ENCODE measurements around the gene CCDC32. TPM values are rescaled to one million over a fixed set of nuclear protein-coding genes. Genes with fewer than 3 reads are reported as not detected.
A peak's percentile ranks its signal among the peaks of the same experiment; 100 is the strongest.

Gene CCDC32
- total and polyA plus RNA-seq, 7 donors = 21.4 to 55.3 (median 37.1) TPM

- TF ChIP-seq EP300 (IDR thresholded peaks at IDR 0.05) = no peak
- TF ChIP-seq POLR2AphosphoS5 (IDR thresholded peaks at IDR 0.05) = no peak
- TF ChIP-seq CTCF (IDR thresholded peaks at IDR 0.05) = no peak
- TF ChIP-seq POLR2A (IDR thresholded peaks at IDR 0.05) = no peak
- intact Hi-C loops (cut with DNase I) = loop anchor here (10.0 kb wide), 1 partner anchor 381 kb away; the partner anchor contains the start of gene VPS18
- WGBS, 2 donors = 92% methylated on average over 5 of the region's 5 CpGs
These were observed 51.2 kb downstream of the CCDC32 start for GRCh38 chr15:40513609-40514008.

GRCh38 chr15:40512440-40512839 lies 52.4 kb downstream of the CCDC32 start:
- no peak overlapping the region for H3K27ac ChIP-seq
- H3K27me3 ChIP-seq = no peaks in the 10 kb centered on the region
- WGBS, 2 donors = 95 to 96% methylated on average over 2 of the region's 2 CpGs
- intact Hi-C loops (cut with DNase I) = loop anchor here (10.0 kb wide), 1 partner anchor 382 kb away; the partner anchor contains the start of gene VPS18
- no peaks in the 10 kb centered on the region for H3K9me3 ChIP-seq
- no peak overlapping the region for H3K4me3 ChIP-seq
- H3K4me1 ChIP-seq = peaks cover 0 to 14% (median 7%) of the 10 kb centered on the region in 4 donors
- DNase-seq = no peak
- H3K36me3 ChIP-seq = no peaks in the 10 kb centered on the region
- TF ChIP-seq POLR2A (IDR thresholded peaks at IDR 0.05) = no peak
- TF ChIP-seq EP300 (IDR thresholded peaks at IDR 0.05) = no peak
- TF ChIP-seq CTCF (IDR thresholded peaks at IDR 0.05) = no peak
- TF ChIP-seq POLR2AphosphoS5 (IDR thresholded peaks at IDR 0.05) = no peak

More at GRCh38 chr15:40513609-40514008, 51.2 kb downstream of the CCDC32 start:
- Histone ChIP-seq H3K36me3 (no peaks in the 10 kb centered on the region), H3K27ac (no peak overlapping the region), H3K4me3 (no peak overlapping the region), H3K4me1 (peaks cover 0 to 13% (median 7%) of the 10 kb centered on the region in 4 donors), H3K27me3 (no peaks in the 10 kb centered on the region), H3K9me3 (no peaks in the 10 kb centered on the region)
- no peak for DNase-seq

GRCh38 chr15:40511472-40512133 lies 53.2 kb downstream of the CCDC32 start:
- Histone ChIP-seq H3K36me3 (no peaks in the 10 kb centered on the region), H3K27me3 (no peaks in the 10 kb centered on the region), H3K4me1 (peaks cover 0 to 23% (median 13%) of the 10 kb centered on the region in 4 donors), H3K9me3 (no peaks in the 10 kb centered on the region), H3K4me3 (peak overlapping the region; percentile 41 to 63 (median 61)), H3K27ac (peak overlapping the region in 3 of 4 donors; percentile 4 to 40 (median 24))
- intact Hi-C loops (cut with DNase I) = loop anchor here (10.0 kb wide), 1 partner anchor 383 kb away; the partner anchor contains the start of gene VPS18
- DNase-seq = peak; percentile 81
- TF ChIP-seq POLR2A (IDR thresholded peaks at IDR 0.05) = no peak
- no peak for TF ChIP-seq EP300 (IDR thresholded peaks at IDR 0.05)
- TF ChIP-seq POLR2AphosphoS5 (IDR thresholded peaks at IDR 0.05) = no peak
- TF ChIP-seq CTCF (IDR thresholded peaks at IDR 0.05) = no peak
- 1 to 2% methylated on average over 61 of the region's 61 CpGs for WGBS, 2 donors

- intact Hi-C loops (cut with DNase I) = loop anchor here (10.0 kb wide), 1 partner anchor 384 kb away; the partner anchor contains the start of gene VPS18
These were observed 53.8 kb downstream of the CCDC32 start for GRCh38 chr15:40511093-40511471.

More at GRCh38 chr15:40511093-40511471, 53.8 kb downstream of the CCDC32 start:
- TF ChIP-seq POLR2A (IDR thresholded peaks at IDR 0.05) (no peak), CTCF (IDR thresholded peaks at IDR 0.05) (no peak), EP300 (IDR thresholded peaks at IDR 0.05) (no peak), POLR2AphosphoS5 (IDR thresholded peaks at IDR 0.05) (no peak)
- peaks cover 0 to 23% (median 13%) of the 10 kb centered on the region in 4 donors for H3K4me1 ChIP-seq
- no peaks in the 10 kb centered on the region for H3K36me3 ChIP-seq
- H3K4me3 ChIP-seq = peak overlapping the region; percentile 41 to 63 (median 61)
- H3K27ac ChIP-seq = peak overlapping the region in 3 of 4 donors; percentile 4 to 40 (median 24)
- WGBS, 2 donors = 4 to 13% methylated on average over 22 of the region's 22 CpGs
- no peak for DNase-seq
- H3K9me3 ChIP-seq = no peaks in the 10 kb centered on the region
- no peaks in the 10 kb centered on the region for H3K27me3 ChIP-seq

Measured in sigmoid colon (tissue), 7 donors.